Kidney (tissue), 14 donors: ENCODE results near the gene CIRBP. TPM values are rescaled to one million over a fixed set of nuclear protein-coding genes. Genes with fewer than 3 reads are reported as not detected.

Experiments used
- DNase-seq, 5 donors: peaks; one replicate each; pipeline ENCODE4 v3.0.0-alpha.2; 2013 to 2020
- FAIRE-seq: peaks from 2 replicates; lab custom pipeline; 2012; peaks lifted over from hg19 to GRCh38; lab: Jason Lieb, UNC
- H3K27ac ChIP-seq, 2 donors: one replicate each; pipeline ENCODE4 v1.7.0; 2013; ENCODE audit warnings: low read depth in 2 of 2, low read length in 2 of 2, inconsistent platforms in 1 of 2
- H3K27me3 ChIP-seq: one replicate; pipeline ENCODE4 v1.7.1; 2013; ENCODE audit warnings: low read length, inconsistent platforms; ENCODE audit not compliant: control insufficient read depth, insufficient read depth
- H3K36me3 ChIP-seq, 3 donors: one replicate each; pipeline versions ENCODE4 v1.7.0 to v1.7.1; 2013; ENCODE audit warnings: low read length in 3 of 3, control low read depth in 1 of 3, inconsistent platforms in 1 of 3; ENCODE audit not compliant: insufficient read depth in 3 of 3, control insufficient read depth in 2 of 3
- H3K4me1 ChIP-seq, 3 donors: one replicate each; pipeline versions ENCODE4 v1.7.0 to v1.7.1; 2013; ENCODE audit warnings: low read length in 3 of 3, inconsistent platforms in 1 of 3, low read depth in 1 of 3; ENCODE audit not compliant: control insufficient read depth in 2 of 3, insufficient read depth in 2 of 3
- H3K4me3 ChIP-seq, 3 donors: one replicate each; pipeline versions ENCODE4 v1.7.0 to v1.8.1; 2013; ENCODE audit warnings: low read length in 3 of 3, control low read depth in 1 of 3, inconsistent platforms in 1 of 3
- H3K9ac ChIP-seq, 3 donors: one replicate each; pipeline versions ENCODE4 v1.7.0 to v1.7.1; 2013; ENCODE audit warnings: low read length in 3 of 3, control low read depth in 1 of 3, inconsistent platforms in 1 of 3
- H3K9me3 ChIP-seq, 3 donors: one replicate each; pipeline versions ENCODE4 v1.7.0 to v1.7.1; 2013; ENCODE audit warnings: low read length in 3 of 3, control low read depth in 1 of 3, inconsistent platforms in 1 of 3; ENCODE audit not compliant: control insufficient read depth in 2 of 3, insufficient read depth in 1 of 3
- intact Hi-C: fragments of 100-400 bp; cut with DNase I; formaldehyde crosslinking; loops from one replicate; pipeline ENCODE4 v1.11.1; 2022
- polyA plus RNA-seq: library from polyadenylated mRNA; stranded (reverse); fragments of 350-450 nt; fragmentation: Illumina TruSeq; extraction: RNeasy Lipid Tissue Mini Kit (QIAGEN cat#74804); gene quantifications from one replicate; pipeline ENCODE4 v1.2.3, GENCODE V29; 2014; ENCODE audit warnings: low read depth, low replicate concordance; ENCODE audit not compliant: insufficient read depth
- total RNA-seq: library from RNA; stranded (reverse); fragmentation: NEBNext Ultra II Directional; extraction: Animal tissue kit (Norgen Biotek cat#: 25700); gene quantifications from one replicate; pipeline ENCODE4 v1.2.1, GENCODE V29; 2021
- TF ChIP-seq, protein P1 (sequence below): IDR thresholded peaks from 3 replicates; pipeline ENCODE4 v1.5.1; 2012; ENCODE audit warnings: mild to moderate bottlenecking, moderate library complexity, borderline replicate concordance; ENCODE audit not compliant: insufficient read depth; ENCODE audit errors: extremely low read depth
- donor health status: control.
- donor health status: control.
- donor health status: control.
- donor health status: control.
- donor health status: control.
- donor health status: DM: yes; HTN: yes; CAD: no.
- donor health status: Normal renal cell carcinoma (clear cell type).

The CIRBP gene
- total and polyA plus RNA-seq, 2 donors from 2014 or later: 408 to 533 TPM

- no peak for FAIRE-seq
- no peaks in the 10 kb centered on the region for H3K9me3 ChIP-seq
Observed at GRCh38 chr19:1269478-1270212, 513 bp downstream of the CIRBP start.

GRCh38 chr19:1270213-1270853, 1.2 kb downstream of the CIRBP start:
- H3K9ac ChIP-seq: peak overlapping the region; percentile 77 to 97 (median 91)
- peaks cover 3 to 66% (median 32%) of the 10 kb centered on the region in 3 donors for H3K4me1 ChIP-seq
- intact Hi-C loops: no loop called here
- TF ChIP-seq, protein P1, sequence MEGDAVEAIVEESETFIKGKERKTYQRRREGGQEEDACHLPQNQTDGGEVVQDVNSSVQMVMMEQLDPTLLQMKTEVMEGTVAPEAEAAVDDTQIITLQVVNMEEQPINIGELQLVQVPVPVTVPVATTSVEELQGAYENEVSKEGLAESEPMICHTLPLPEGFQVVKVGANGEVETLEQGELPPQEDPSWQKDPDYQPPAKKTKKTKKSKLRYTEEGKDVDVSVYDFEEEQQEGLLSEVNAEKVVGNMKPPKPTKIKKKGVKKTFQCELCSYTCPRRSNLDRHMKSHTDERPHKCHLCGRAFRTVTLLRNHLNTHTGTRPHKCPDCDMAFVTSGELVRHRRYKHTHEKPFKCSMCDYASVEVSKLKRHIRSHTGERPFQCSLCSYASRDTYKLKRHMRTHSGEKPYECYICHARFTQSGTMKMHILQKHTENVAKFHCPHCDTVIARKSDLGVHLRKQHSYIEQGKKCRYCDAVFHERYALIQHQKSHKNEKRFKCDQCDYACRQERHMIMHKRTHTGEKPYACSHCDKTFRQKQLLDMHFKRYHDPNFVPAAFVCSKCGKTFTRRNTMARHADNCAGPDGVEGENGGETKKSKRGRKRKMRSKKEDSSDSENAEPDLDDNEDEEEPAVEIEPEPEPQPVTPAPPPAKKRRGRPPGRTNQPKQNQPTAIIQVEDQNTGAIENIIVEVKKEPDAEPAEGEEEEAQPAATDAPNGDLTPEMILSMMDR: no peak
- DNase-seq (no peak), FAIRE-seq (no peak)
- H3K27me3 ChIP-seq: no peaks in the 10 kb centered on the region
- H3K36me3 ChIP-seq: peaks cover 5 to 35% (median 17%) of the 10 kb centered on the region in 3 donors
- peak overlapping the region; percentile 89 to 96 (median 94) for H3K4me3 ChIP-seq
- H3K9me3 ChIP-seq: no peaks in the 10 kb centered on the region
- H3K27ac ChIP-seq: peak overlapping the region; percentile 96 to 97

More at GRCh38 chr19:1269478-1270212, 513 bp downstream of the CIRBP start:
- peak overlapping the region; percentile 89 to 96 (median 94) for H3K4me3 ChIP-seq
- H3K27me3 ChIP-seq: no peaks in the 10 kb centered on the region
- peak overlapping the region; percentile 96 to 97 for H3K27ac ChIP-seq
- TF ChIP-seq, protein P1: no peak
- peak; percentile 86 to 97 (median 94) for DNase-seq
- peaks cover 5 to 35% (median 17%) of the 10 kb centered on the region in 3 donors for H3K36me3 ChIP-seq
- intact Hi-C loops: no loop called here
- peaks cover 3 to 67% (median 37%) of the 10 kb centered on the region in 3 donors for H3K4me1 ChIP-seq
- peak overlapping the region; percentile 77 to 97 (median 91) for H3K9ac ChIP-seq

GRCh38 chr19:1270854-1271527, 1.9 kb downstream of the CIRBP start:
- intact Hi-C loops: no loop called here
- Histone ChIP-seq H3K27me3 (no peaks in the 10 kb centered on the region), H3K4me3 (peak overlapping the region in 2 of 3 donors; percentile 89 to 94), H3K27ac (peak overlapping the region; percentile 23 to 57), H3K9ac (peak overlapping the region in 2 of 3 donors; percentile 72 to 97), H3K4me1 (peaks cover 3 to 61% (median 32%) of the 10 kb centered on the region in 3 donors), H3K9me3 (no peaks in the 10 kb centered on the region), H3K36me3 (peaks cover 5 to 35% (median 17%) of the 10 kb centered on the region in 3 donors)
- DNase-seq (peak in 1 of 5 donors; percentile 65), FAIRE-seq (no peak)
- TF ChIP-seq, protein P1: no peak
